ENCODE results near the gene LDLRAD1.

Gene LDLRAD1

GRCh38 chr1:53994516-53994915 lies 23.5 kb downstream of the LDLRAD1 start (continued):
- peak; percentile 86 for TF ChIP-seq REST (tag by site-specific recombination; IDR thresholded peaks at IDR 0.05)
- peak; percentile 76 for TF ChIP-seq ZNF529 (tag by site-specific recombination; IDR thresholded peaks at IDR 0.05; ENCODE audit: insufficient replicate concordance)
- peak; percentile 95 for TF ChIP-seq ZNF404 (tag by site-specific recombination; IDR thresholded peaks at IDR 0.05)
- peak; percentile 49; the same call in 1 of the 2 replicates for TF ChIP-seq ZNF292 (tag by site-specific recombination; IDR thresholded peaks at IDR 0.05; ENCODE audit: borderline replicate concordance, low read depth)
- 0 out of 2 replicates have a peak, but pooled peaks have one; percentile 57 for TF ChIP-seq ZBTB1 (tag by site-specific recombination; IDR thresholded peaks at IDR 0.05)
- peak; percentile 68 for TF ChIP-seq ZXDB (tag by site-specific recombination; IDR thresholded peaks at IDR 0.05)
- peak; percentile 87 for TF ChIP-seq ZBTB11 (tag by site-specific recombination; conservative IDR thresholded peaks at IDR 0.05; ENCODE audit: low read depth)
- TF ChIP-seq ZNF433 (tag by site-specific recombination; IDR thresholded peaks at IDR 0.05; ENCODE audit: low read depth), result peak; percentile 95
- 0 out of 2 replicates have a peak, but pooled peaks have one; percentile 32 for TF ChIP-seq ZNF514 (tag by site-specific recombination; IDR thresholded peaks at IDR 0.05)
- 0 out of 2 replicates have a peak, but pooled peaks have one; percentile 47 for TF ChIP-seq ZNF580 (tag by site-specific recombination; IDR thresholded peaks at IDR 0.05)
- peak; percentile 75; the same call in 1 of the 2 replicates for TF ChIP-seq GLI2 (tag by site-specific recombination; IDR thresholded peaks at IDR 0.05; ENCODE audit: borderline replicate concordance, low read depth)
- peak; percentile 51; the same call in 1 of the 2 replicates for TF ChIP-seq MZF1 (tag by site-specific recombination; IDR thresholded peaks at IDR 0.05; ENCODE audit: borderline replicate concordance)
- peak; percentile 99 for TF ChIP-seq ZNF426 (tag by site-specific recombination; IDR thresholded peaks at IDR 0.05)
- peak; percentile 46; the same call in 1 of the 2 replicates for TF ChIP-seq ZNF341 (tag by site-specific recombination; IDR thresholded peaks at IDR 0.05; ENCODE audit: low read depth)

- ChIA-PET POLR2A (no interaction called here), CTCF (interaction anchor here (0.8 to 1.1 kb wide), 7 partner anchors 9 to 148 kb away, joined by 3 to 9 read pairs (median 4); no protein-coding TSS in a partner anchor)
- Histone ChIP-seq H3K27ac (ENCODE audit: extremely low read depth, low read depth, low read length) (no peak overlapping the region), H3K36me3 (ENCODE audit: control insufficient read depth in 2 of 2, insufficient read depth in 1 of 2, low read length in 2 of 2) (no peaks in the 10 kb centered on the region), H3K4me1 (ENCODE audit: control insufficient read depth, insufficient read depth, low read length) (no peaks in the 10 kb centered on the region), H3K4me3 (ENCODE audit: low read depth, low read length) (no peak overlapping the region), H3K9me3 (ENCODE audit: control insufficient read depth, insufficient read depth, low read depth, low read length) (no peaks in the 10 kb centered on the region)
- TF ChIP-seq ZNF398 (tag by site-specific recombination; IDR thresholded peaks at IDR 0.05), result no peak
- TF ChIP-seq SETDB1 (IDR thresholded peaks at IDR 0.05; ENCODE audit: insufficient read length, low read length), result peak; percentile 17
- no peak for TF ChIP-seq PRDM1 (tag by site-specific recombination; IDR thresholded peaks at IDR 0.05)
- no peak for TF ChIP-seq ZNF76 (tag by site-specific recombination; IDR thresholded peaks at IDR 0.05; ENCODE audit: borderline replicate concordance, low read depth)
- peak; percentile 13; the same call in 1 of the 2 replicates for TF ChIP-seq ZNF654 (tag by site-specific recombination; IDR thresholded peaks at IDR 0.05; ENCODE audit: low read depth)
- TF ChIP-seq ZNF645 (tag by site-specific recombination; IDR thresholded peaks at IDR 0.05), result no peak
- TF ChIP-seq ZNF549 (tag by site-specific recombination; IDR thresholded peaks at IDR 0.05), result no peak
- 0 out of 2 replicates have a peak, but pooled peaks have one; percentile 13 for TF ChIP-seq ZNF341 (tag by site-specific recombination; IDR thresholded peaks at IDR 0.05; ENCODE audit: low read depth)
These were observed 25.7 kb downstream of the LDLRAD1 start for GRCh38 chr1:53992085-53992874.

Data from HEK293 (cell line).